Effector CD4-positive, alpha-beta T cell (primary cell): ENCODE results near the gene ACAA1.

Experiments
- DNase-seq: peaks from one replicate; pipeline ENCODE4 v3.0.0-alpha.2; 2020

Gene ACAA1

GRCh38 chr3:38118421-38119247 lies 18.3 kb downstream of the ACAA1 start:
- DNase-seq = no peak

DNA sequence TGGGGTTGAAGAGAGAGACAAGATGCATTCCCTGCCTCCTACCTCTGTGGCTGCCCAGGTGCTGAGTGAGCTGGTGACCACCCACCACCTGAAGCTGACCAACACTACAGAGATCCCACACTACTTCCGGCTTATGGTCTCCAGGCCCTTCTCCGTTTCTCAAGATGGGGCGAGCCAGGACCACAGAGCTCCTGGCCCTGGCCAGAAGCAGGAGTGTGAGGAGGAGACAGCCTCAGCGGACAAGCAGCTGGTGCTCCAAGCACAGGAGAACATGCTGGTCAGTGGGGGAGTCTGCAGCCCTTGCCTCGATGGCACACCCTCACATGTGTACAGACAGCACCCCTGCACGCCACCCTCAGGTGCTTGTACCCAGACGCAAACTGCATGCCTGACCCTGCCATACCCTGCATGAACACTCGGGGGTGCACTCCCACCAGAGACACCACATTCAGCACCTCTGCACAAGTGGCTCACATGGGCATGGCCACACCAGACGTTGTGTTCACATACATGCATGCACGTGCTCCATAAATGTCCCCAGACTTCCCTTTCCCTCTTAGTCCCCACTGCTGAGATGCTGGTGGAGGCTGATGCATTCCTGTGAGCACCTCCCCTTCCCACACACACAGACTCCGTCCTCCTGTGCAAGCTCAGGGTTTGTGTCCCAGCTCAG lies 19.0 kb downstream of the ACAA1 start:
- DNase-seq = peak; percentile 60

DNA sequence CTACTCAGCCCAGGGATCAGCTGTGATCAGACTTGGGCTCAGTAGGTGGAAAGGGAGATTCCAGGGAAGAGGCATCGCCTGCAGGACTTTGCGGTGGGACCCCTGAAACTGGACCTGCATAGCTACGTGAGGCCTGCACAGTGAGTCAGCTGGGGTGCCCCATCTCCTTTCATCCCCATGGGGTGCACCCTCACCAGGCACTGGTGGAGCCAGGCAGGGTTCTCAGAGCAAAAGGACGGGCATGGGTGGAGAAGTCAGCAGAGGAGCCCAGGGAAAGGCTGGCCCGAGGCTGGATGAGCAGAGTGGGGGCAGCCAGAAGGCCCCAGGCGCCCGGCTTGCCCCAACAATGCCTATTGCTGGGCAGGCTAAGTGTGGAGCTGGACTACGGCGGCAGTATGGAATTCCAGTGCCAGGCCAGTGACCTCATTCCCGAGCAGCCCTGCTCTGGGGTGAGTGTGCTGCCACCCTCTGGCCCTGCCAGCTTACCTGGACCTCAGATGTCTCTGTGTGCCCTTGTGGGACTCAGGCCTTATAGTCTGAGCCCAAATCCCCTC lies 19.7 kb downstream of the ACAA1 start:
- DNase-seq = no peak

DNA sequence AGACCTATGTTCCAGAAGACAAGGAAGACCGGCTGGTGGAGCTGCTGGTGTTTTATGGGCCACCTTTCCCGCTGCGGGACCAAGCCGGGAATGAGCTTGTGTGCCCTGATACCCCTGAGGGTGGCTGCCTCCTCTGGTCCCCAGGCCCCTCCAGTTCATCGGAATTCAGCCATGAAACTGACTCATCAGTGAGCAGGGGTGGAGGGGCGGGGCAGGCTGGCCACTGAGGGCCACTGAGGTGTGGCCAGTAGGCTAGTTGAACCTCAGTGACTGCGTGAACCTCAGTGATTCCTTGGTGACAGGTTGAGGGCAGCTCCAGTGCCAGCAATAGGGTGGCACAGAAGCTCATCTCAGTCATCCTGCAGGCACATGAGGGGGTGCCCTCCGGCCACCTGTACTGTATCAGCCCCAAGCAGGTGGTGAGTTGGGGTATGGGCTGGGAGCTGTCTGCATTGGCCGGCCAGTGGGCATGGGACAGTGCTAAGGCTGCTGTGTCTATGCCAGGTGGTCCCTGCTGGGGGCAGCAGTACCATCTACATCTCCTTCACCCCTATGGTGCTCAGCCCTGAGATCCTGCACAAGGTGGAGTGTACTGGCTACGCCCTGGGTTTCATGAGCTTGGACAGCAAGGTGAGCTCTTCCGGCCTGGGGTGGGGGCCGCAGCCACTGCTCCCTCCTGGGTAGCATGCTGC lies 20.3 kb downstream of the ACAA1 start:
- DNase-seq = no peak

DNA sequence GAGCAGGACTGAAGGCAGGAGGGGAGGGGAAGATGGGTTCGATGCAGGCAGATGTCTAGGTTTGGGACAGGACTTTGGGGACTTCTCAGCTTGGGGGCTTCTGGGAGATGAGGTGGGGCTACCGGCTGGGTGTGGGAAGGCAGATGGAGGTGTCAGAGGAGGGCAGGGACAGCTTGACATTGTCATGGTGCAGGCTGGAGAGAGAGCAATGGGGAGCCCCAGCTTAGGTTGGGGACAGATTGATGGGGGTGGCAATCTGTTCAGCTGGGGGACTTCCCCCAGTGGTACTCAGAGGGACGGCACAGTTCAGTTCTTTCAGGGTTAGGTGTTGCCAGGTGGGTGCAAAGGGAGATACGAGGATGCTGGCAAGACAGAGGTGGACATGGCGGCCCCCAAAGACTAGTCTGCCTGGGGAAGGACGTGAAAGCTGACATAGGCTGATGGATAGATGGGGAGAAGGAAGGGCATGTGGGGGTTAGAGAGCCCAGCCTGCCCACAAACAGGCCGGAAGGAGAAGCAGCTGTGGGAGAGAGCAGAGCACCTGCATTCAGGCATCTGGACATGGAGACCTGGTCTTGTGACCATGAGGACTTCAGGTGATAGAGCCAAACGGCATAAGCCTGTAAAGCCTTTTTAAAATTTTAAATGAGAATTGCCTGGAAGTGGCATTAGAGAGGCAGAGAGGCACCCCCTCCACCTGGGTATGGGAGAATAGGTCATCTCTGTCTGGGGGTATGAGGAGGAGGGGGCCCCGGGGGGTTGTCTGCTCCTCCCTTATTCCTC lies 21.1 kb downstream of the ACAA1 start:
- no peak for DNase-seq

DNA sequence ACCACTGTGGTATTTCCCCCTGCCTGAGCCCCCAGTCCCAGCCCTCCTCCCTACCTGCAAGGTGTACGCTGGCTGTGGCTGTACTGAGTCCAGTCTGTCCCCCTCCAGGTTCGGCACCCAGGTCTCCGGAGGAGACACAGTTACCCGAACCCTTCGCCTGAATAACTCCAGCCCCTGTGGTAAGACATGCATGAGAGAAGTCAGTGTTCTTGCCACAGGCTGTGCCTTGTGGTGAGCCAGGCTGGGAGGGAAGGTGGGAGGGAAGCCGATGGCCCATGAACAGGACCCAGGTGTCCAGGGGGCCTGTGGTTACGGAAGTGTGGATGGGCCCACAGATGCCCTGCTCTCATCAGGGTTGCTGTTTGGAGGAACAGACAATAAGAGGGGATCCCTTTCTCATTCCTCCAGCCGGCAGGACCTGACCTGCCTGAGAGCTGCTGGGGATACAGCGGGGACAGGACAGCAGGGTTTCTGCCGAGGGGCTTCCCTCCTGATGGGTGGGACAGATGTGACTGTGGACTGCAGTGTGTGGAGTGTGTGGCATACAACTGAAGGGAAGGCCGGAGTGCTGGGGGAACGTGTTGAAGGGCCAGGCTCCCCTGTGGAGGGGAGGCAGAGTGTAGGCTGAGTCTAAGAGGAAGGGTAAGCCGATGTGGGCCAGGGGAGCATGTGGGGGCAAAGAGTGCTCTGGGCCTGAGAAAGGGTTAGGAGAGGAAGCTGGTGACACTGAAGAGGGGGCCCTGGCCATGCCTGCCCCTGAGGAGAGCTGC lies 21.9 kb downstream of the ACAA1 start:
- no peak for DNase-seq

DNA sequence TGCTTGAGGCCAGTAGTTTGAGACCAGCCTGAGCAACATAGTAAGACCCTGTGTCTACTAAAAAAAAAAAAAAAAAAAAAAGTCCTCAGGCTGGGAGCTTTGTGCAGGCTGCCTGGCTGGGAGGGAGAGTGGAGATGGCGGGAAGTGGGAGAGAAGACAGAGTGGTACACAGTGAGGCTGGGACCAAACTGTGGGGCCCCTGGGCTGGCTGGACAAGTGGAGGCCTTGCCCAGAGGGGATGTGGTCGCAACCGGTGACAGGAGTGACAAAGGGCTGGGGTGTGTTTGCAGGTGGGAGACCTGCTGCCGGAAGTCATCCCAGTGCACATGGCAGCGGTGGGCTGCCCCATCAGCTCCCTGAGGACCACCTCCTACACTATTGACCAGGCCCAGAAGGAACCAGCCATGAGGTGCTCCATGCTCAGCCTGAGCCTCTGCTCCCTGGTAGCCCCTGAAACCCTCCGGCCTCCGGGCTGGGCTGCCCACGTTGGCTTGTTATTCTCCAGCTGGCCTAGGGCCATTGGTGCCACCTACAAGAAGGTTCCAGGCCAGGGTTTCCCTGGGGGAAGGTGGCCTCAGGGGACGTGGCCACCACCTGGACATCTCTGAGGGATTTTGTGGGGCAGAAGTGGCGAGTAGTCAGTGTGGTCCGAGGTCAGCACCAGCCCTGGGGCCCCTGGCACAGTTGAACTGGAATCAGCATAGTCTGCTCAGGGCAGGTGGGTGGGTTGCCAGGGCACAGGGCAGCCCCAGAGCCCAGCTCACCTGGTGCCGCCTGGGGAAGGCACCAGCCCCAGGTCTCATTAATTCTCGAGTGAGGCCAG lies 22.7 kb downstream of the ACAA1 start:
- DNase-seq = no peak

- DNase-seq = no peak
Measured at GRCh38 chr3:38112378-38112761, 24.6 kb downstream of the ACAA1 start.

GRCh38 chr3:38111696-38112377 lies 25.1 kb downstream of the ACAA1 start:
- no peak for DNase-seq

DNA sequence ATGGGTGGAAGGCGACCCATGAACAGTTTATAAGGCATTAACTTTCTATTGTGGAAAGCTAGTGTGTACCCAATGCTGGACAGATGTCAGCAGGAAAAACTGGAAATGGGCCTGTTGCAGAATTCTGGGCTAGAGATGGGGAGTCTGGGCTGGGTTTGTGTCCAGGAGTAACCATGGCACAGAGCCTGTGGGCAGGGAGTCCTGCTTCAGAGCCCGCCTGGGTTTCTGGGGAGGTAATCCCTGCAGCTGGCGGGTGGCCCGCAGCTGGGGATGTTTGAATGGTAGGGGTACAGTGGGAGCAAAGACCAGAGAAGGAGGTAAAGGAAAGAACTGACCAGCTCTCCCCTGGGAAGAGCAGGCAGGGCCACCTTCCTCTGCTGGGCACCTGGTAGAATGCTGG lies 25.7 kb downstream of the ACAA1 start:
- no peak for DNase-seq

DNA sequence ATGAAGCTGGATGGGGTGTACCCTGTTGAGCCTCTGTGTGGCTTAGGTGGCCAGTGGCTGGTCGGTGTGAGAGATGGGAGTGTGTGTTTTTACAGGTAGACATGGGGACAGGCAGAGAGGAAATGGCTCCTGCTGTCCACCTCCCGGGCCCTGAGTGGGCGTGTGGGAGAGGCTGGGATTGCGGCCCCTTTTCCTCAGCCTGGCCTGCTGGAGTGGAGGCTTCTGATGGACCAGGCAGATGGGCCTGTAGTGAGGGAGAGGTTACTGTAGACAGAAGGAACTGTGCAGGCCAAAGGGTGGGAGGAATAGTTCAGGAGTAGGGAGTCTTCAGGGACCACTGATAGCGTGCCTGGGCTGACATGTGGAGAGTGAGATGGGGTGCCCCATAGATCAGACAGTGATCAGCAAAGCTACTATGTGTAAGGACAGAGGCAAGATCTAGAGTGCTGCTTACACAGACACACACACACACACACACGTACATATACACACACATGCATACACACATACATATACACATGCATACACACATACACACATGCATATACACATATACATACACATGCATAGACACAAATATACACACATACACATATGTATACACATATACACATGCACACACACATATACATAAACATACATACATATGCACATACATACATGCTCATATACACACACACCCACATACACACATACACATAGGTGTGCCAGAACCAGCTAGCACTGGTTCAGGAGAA lies 26.4 kb downstream of the ACAA1 start:
- DNase-seq = no peak

DNA sequence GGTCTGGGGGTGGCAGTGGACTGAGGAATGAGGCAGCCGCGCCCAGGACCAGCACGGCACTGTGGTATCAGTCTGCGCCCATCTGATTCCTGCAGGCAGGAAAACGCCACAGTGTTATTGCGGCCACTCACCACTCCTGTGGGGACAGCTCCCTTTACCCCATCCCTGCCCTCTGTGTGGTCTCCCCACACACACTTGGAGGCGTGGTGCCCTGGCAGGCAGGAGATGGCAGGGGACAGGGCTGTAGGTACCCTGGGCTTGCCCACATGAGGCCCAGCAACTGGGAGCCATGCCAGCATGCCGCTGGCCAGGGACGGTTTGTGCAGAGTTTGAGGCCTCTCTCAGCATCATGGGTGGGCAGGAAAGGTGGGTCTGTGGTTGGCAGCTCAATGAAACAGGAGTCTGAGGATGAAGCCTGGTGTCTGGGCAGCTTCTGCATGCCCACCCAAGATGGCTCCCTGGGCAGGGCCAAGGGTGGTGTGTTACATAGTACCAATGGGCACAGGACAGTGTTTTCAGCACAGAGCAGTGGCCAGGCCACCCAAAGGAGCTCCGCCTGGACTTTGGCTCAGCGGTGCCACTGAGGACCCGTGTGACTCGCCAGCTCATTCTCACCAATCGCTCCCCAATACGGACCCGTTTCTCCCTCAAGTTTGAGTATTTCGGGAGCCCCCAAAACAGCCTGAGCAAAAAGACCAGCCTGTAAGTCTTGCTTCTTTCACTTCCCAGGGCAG lies 27.2 kb downstream of the ACAA1 start:
- DNase-seq = no peak

DNA sequence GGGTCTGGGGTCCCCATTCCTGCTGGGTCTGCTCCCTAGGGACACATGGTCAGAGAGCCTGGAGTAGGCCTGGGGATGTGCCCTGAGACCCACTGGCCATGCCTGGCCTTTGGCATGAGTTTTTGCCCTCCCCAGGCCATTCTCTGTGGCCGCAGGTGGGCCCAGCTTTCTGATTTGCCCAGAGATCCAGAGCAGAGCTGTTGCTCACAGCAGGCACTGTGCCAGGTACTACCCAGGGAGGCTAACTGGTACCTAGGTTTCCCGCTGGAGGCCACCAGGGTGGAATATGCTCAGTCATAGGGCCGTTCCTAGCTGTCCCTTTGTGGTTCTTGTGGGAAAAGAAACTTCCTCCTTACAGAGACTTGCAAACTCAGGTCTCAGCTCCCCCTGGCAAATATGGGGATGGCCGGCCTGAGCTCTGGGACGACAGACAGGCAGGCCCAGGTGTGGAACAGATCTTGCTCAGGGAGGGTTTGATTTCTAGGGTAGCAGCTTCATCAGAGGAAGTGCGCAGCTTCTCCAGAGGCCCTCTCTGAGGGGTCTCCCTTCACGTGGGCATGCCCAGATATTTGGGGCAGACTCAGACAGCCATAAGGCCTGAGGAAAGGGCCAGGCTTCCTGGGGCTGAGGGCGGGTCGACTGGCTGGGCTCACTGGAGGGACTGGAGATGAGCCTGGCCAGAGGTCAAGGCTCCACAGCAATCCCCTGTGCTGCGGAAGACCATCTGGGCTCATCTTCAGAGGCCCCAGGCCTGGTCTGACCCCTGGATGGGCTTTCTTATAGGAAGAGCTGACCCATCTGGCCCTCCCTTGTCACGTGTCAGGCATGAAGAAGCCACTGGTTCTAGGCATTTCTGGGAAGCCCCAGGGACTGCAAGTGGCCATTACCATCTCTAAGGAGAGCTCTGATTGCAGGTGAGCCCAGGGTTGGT lies 28.0 kb downstream of the ACAA1 start:
- DNase-seq = no peak

DNA sequence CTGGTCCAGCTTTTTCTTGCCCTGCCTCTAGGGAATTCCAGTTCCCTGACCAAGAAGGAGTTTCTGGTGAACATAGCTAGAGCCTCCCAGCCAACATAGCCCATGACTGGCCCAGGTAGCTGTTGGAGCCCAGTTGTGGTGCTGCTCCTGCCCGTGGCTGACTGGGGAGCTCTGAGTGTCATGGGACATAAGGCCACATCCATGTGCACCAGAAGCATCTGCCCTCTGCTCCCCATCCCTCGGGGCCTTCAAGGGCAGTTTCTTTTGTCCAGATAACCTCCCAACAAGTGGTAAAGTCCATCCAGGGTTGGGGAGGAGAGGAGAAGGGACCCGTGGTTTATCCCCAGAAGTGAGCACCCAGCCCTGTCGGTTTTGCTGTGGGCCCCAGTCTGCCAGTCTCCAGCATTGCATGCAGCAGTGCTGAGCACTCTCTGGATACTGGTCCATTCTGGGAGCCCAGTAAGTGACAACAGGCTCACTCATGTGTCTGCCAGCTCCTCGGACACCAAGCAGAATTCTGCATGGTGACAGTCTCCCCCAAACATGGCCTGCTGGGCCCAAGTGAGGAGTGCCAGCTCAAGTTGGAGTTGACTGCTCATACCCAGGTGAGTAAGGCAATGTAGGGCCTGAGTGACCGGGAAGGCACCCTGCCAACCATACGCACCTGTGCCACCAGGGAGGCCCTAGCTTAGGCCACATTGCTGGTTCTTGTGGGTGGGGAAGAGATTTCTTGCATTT lies 28.8 kb downstream of the ACAA1 start:
- DNase-seq = no peak

GRCh38 chr3:38105525-38105924 lies 31.4 kb downstream of the ACAA1 start:
- no peak for DNase-seq

- DNase-seq = no peak
Measured at GRCh38 chr3:38102444-38102814, 34.5 kb downstream of the ACAA1 start.

DNA sequence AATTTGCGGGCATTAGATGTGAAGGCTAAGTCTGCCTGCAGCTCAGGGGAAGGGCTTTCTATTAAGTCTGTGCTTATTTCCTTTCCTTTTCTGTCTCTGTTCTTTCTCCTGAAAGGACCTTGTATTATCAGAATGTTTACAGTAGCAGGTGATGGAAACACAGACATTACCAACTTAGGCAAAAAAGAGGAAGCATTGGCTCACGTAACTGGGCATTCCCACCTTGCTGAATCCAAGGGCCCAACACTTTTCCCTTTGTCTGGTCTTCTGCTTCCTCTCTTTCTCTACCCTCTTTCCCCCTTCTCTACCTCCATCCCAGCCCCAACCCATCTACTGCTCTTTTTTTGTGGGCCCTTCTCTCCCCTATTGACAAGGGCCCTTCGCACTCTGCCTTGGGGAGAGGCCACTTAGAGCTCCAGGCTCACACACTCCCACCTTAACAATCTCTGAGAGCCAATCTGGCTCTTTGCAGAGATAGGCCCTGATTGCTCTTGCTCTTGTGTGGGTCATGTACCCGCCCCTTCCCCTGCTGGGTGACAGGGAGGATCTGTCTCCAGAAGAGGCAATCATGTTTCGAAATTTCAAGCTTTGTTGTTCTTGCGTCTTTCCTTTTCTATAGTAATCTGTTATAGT lies 35.0 kb downstream of the ACAA1 start:
- no peak for DNase-seq
